ENCODE measurements around the gene AK5.

Gene AK5

GRCh38 chr1:77446841-77447555 is 165.2 kb downstream of the AK5 start:
- DNase-seq (ENCODE audit: low spot score) = no peak

DNA sequence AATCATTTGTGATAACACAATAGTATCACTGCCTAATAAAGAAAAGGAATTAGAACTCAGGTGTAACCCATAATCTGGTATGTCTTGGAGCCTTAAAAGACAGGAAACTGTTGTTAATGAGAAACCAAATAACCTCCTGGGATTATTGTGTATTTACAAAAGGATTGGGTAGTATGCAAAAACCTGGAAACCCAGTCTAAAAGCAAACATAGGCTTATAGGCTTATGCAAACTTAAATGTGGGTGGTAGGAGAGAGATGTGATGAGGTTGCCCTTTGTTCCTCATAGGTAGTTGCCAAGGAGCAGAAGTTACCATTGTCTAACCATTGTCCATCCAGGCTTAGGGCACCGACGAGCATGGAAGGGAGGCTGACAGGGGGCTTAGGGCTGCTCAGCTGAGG is 165.8 kb downstream of the AK5 start:
- no peak for DNase-seq (ENCODE audit: low spot score)

DNA sequence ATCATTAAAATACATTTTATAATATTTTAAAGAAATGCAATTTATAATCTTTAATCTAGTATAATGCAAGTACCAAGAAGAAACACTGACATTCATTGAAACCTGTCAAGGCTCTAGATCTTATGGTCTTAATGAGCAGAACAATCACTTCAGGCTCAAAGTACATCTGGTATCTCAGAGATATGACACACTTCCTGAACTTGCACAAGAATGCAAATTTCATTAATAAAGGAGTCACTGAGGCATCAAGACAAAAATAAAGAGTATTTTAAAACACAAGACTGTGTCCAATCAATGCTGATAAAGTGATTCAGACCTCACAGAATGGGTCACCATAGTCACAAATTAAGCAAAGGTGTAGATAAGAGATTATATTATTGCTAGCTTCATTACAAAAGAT is 178.1 kb downstream of the AK5 start:
- no peak for DNase-seq (ENCODE audit: low spot score)

GRCh38 chr1:77461691-77462090 is 179.9 kb downstream of the AK5 start:
- no peak for DNase-seq (ENCODE audit: low spot score)

GRCh38 chr1:77463216-77463615 is 181.4 kb downstream of the AK5 start:
- no peak for DNase-seq (ENCODE audit: low spot score)

- no peak for DNase-seq (ENCODE audit: low spot score)
Observed at GRCh38 chr1:77465139-77465538, 183.3 kb downstream of the AK5 start.

GRCh38 chr1:77465922-77466321 is 184.1 kb downstream of the AK5 start:
- no peak for DNase-seq (ENCODE audit: low spot score)

- no peak for DNase-seq (ENCODE audit: low spot score)
Observed at GRCh38 chr1:77467021-77467595, 185.3 kb downstream of the AK5 start.

DNA sequence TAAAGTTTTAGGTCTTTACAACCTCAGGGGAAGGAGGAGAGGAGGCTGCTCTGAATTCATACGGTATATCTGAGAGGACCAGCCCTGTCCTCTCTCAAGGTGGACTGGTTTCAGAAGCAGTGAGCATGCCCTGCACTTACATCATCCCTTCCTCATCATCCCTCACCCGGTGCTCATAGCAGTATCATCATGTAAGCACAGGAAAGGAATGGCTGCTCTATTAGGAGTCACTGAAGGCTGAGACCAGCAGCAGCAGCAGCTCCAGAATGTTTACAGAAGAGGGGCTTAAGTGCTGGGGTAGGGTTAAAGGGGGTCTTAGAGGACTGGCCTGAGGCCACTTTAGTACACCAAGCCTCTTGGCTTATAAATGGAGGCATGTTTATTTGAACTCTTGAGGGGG is 185.9 kb downstream of the AK5 start:
- no peak for DNase-seq (ENCODE audit: low spot score)

DNA sequence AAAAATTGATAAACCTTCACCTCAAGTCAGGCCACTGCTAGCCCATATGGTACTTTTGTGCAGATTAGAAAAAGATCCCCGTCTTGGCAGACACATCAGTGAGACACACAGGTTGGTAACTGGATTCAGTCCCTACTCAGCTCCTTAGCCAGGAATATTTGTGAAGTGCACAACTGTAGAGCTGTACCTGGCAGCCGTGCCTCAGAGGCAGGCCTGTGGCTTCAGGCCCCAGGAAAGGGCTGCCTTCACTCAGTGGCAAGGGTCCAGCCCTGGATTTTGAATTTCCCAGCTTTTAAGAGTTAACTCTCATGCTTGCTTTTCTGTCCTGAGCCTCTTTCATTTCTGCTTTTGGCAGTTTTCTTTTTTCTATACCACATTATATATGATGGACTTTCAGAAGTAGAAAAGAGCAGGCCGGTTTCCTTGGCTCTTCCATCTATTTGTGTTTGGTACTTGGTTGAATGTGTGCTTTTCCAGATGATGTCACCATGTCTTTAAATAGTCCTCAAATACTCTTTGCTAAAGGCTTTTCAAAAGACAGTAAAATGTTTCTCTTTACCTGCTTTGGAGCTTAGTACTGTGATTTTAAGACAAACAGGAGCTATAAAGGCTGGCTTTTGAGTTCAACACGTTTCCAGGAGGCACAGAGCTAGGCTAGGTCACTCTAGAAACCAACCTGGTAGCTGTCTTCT is 186.6 kb downstream of the AK5 start:
- no peak for DNase-seq (ENCODE audit: low spot score)

DNA sequence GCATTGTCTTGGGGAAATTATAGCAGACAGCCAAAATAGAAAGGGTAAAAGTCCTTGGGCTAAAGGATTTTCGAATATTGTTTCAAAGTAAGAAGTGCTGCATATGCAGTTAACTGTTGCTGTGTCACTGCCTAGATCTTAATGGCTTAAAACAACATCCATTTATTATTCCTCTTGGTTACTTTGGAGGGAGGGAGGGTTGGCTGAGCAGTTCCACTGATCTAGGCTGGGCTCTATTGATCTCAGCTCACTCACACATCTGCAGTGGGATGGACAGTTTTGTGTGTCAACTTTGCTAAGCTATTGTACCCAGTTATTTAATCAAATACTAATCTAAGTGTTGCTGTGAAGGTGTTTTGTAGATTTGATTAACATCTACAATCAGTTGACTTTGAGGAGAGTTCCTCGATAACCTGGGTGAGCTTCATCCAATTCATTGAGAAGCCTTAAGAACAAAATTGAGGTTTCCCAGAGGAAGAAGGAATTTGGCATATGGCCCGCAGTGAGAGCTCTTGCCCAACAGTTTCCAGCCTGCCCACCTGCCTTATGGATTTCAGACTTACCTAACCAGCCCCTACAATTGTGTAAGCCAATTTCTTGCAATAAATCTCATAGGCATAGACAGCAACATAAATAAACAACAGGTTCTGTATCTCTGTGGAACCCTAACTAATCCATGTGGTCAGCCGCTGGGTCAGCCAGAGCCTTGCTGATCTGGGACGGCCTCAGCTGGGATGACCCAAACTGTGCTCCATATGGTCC is 187.3 kb downstream of the AK5 start:
- DNase-seq (ENCODE audit: low spot score) = no peak

DNA sequence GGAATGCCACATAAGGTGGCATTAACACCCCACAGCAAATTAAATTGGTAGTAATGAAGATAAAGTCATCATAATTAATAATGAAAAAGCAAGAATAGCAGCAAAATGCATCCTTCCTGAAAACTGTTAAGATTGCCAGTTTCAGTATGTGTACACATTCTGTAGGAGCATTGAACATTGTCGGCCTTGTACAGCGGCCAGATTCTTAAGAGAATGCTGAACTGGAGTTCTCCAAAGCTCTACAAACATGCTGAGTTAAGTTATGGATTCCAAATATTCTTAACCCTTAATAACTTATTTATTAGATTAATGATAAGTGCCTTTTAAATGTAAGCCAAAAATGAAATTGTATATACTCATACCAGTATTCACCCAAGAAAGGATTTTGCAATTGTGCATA is 189.9 kb downstream of the AK5 start:
- no peak for DNase-seq (ENCODE audit: low spot score)

DNA sequence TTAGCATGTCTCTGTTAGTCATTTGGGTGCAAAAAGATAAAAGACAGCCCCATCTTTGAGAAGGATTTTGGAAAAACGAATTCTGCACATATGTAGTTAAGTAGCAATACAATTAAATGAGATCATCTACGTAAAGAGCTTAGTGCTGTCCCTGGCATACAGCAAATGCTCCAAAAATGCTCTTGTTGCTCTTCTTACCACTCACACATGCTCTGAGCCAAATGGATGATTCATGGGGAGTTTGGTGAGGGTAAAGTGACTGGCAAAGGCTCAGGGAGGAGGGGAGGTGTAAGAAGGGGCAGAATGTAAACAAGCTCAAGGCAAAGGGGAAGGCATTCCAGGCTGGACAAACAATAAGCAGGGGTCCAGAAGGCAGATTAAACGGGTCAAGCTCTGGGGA is 191.9 kb downstream of the AK5 start:
- DNase-seq (ENCODE audit: low spot score) = no peak

GRCh38 chr1:77475641-77476040 is 193.8 kb downstream of the AK5 start:
- no peak for DNase-seq (ENCODE audit: low spot score)

DNA sequence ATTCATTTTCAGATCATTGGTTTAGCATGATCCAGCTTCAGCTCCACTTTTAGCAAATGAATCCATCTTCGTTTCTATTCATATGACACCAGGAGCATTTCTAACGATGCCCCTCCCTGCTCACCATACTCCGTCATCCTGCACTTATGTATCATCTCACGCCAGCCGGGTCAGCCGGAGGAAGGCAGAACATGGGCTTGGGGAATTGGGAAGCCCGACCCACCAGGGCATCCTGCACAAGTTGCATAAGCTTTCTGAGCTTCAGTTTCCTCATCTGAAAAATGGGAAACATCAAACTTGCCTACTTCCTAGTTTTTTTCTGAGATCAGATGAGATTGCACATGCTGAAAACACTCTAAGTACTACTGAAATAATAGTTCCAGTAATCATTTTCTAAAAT is 194.7 kb downstream of the AK5 start:
- no peak for DNase-seq (ENCODE audit: low spot score)

- DNase-seq (ENCODE audit: low spot score) = no peak
Observed at GRCh38 chr1:77484334-77484733, 202.5 kb downstream of the AK5 start.

- DNase-seq (ENCODE audit: low spot score) = no peak
Observed at GRCh38 chr1:77484926-77485325, 203.1 kb downstream of the AK5 start.

DNA sequence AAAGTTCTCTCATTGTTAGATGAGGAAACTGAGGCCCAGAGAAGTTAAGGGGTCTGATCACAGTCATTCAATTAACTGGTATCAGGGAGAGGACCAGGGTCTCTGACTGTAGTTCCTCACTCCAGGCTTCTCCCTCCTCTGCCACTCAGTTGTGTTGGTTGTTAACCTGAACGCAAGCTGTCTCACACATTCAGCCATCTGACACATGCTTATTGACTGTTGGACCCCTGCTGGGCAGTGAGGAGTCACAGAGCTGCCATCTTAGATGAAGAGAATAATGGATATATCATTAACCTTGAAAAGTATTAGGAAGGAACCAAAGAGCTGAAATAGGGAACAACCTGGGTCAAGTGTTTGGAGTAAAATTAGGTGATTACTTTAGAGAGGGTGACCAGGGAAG is 205.8 kb downstream of the AK5 start:
- no peak for DNase-seq (ENCODE audit: low spot score)

- DNase-seq (ENCODE audit: low spot score) = no peak
Observed at GRCh38 chr1:77489910-77490309, 208.1 kb downstream of the AK5 start.

DNA sequence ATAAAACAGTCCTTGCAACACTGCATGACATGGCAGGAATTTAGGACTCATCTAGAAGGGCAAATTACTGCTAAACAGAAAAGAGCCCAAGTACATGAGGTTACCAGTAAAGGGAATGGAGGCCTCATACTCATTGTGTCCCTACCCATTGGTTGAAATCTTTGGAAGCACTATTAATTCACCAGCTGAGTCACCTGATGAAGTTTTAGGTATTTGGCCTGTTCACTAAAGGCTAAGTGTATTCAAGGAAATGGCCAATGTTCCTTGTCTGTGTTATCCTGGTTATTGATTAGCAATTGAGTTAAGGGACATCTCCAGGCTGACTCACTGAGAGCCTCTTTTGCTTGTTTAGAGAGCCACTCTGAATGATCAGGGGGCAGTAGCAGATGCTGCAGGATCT is 212.2 kb downstream of the AK5 start:
- no peak for DNase-seq (ENCODE audit: low spot score)

GRCh38 chr1:77498918-77499317 is 217.1 kb downstream of the AK5 start:
- no peak for DNase-seq (ENCODE audit: low spot score)

DNA sequence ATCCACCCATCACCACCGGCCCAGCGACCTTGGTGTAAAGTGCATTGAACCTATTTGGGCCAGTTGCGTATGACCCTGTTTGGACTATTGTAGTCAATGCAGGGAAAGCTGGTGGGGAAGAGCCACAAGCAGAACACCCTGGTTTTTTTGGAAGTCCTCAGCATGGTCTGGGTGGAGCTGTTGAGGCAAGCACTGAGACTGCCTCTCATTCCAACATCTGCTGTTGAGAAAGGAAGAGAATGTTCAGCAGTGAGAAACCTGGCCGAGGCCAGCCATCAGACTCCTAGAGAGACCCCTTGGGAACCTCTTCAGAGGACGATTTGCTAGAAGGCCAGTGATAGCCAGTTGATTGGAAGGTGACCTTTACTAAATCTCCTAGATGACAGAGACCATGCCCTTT is 217.6 kb downstream of the AK5 start:
- no peak for DNase-seq (ENCODE audit: low spot score)

DNA sequence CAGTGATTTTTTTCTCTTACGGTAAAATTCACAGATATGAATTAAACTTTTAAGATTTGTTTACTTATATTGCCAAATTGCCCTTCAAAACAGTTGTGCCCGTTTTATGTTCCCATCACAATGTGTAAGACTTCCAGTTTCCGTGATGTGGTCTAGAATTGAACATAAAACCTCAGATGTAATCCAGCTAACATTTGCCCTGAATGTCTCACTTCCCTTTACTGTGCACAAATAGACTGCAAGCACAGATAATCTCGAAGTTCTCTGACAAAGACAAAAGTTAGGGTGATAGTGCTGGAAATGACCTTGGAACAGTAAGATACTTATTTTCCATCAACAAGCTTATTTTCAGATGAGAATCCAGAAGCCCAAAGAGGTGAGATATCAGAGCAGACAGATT is 223.2 kb downstream of the AK5 start:
- no peak for DNase-seq (ENCODE audit: low spot score)

Measured in HuH-7.5 (cell line).